Type B pancreatic cell (in vitro differentiated cells): ENCODE results near the gene EFHB. TPM values are rescaled to one million over a fixed set of nuclear protein-coding genes. Genes with fewer than 3 reads are reported as not detected.

Experiments
- DNase-seq: peaks from one replicate; pipeline ENCODE4 v3.0.0; 2021; ENCODE audit warnings: mixed read lengths; ENCODE audit not compliant: unreplicated experiment; ENCODE audit errors: extremely low spot score
- H3K27ac Mint-ChIP-seq: 2 replicates; pipeline ENCODE4 v1.8.0; 2021; ENCODE audit warnings: mild to moderate bottlenecking, mixed read lengths
- H3K27me3 Mint-ChIP-seq: 2 replicates; pipeline ENCODE4 v1.8.0; 2021; ENCODE audit warnings: mixed read lengths
- H3K36me3 Mint-ChIP-seq: 2 replicates; pipeline ENCODE4 v1.8.0; 2021; ENCODE audit warnings: mixed read lengths
- H3K4me1 Mint-ChIP-seq: one replicate; pipeline ENCODE4 v1.8.0; 2021; ENCODE audit warnings: mixed read lengths; ENCODE audit not compliant: unreplicated experiment
- H3K4me3 Mint-ChIP-seq: 2 replicates; pipeline ENCODE4 v1.8.0; 2021; ENCODE audit warnings: mild to moderate bottlenecking, mixed read lengths
- H3K9me3 Mint-ChIP-seq: 2 replicates; pipeline ENCODE4 v1.8.0; 2021; ENCODE audit warnings: mixed read lengths
- total RNA-seq: library from RNA; stranded (reverse); gene quantifications from 2 replicates; pipeline ENCODE4 v1.2.1, GENCODE V29; 2021; ENCODE audit warnings: low replicate concordance
- TF ChIP-seq, protein P1 (sequence below): fragments of 200-600 bp; sonication (generic); conservative IDR thresholded peaks from 2 replicates; pipeline ENCODE4 v1.5.0; 2021; ENCODE audit warnings: antibody characterized with exemption, mild to moderate bottlenecking

The EFHB gene
- total RNA-seq, 1 donor from 2014 or later, result 1.8 TPM

DNA sequence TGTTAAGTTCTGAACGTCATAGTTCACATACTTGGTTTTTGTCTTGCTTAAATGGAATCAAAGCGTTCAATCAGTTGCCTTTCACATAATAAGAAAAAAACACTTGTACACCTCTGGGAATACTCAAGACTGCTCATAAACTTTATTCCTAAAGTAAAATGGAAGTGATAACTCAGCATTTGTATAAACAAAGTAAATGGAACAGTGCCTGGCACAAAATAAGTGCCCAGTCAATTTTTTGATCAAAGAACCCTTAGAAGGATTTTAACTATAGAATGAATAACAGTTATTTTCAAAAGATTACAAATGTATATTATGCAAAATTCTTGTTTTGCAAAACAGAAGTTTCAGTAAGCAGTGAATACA is 14.2 kb upstream of the EFHB start:
- Mint-ChIP-seq H3K27me3 (no peaks in the 10 kb centered on the region), H3K27ac (peak overlapping the region; percentile 100), H3K9me3 (no peaks in the 10 kb centered on the region), H3K4me3 (peak overlapping the region; percentile 99), H3K4me1 (peaks cover 20% of the 10 kb centered on the region), H3K36me3 (peaks cover 20% of the 10 kb centered on the region)
- no peak for DNase-seq
- TF ChIP-seq, protein P1, sequence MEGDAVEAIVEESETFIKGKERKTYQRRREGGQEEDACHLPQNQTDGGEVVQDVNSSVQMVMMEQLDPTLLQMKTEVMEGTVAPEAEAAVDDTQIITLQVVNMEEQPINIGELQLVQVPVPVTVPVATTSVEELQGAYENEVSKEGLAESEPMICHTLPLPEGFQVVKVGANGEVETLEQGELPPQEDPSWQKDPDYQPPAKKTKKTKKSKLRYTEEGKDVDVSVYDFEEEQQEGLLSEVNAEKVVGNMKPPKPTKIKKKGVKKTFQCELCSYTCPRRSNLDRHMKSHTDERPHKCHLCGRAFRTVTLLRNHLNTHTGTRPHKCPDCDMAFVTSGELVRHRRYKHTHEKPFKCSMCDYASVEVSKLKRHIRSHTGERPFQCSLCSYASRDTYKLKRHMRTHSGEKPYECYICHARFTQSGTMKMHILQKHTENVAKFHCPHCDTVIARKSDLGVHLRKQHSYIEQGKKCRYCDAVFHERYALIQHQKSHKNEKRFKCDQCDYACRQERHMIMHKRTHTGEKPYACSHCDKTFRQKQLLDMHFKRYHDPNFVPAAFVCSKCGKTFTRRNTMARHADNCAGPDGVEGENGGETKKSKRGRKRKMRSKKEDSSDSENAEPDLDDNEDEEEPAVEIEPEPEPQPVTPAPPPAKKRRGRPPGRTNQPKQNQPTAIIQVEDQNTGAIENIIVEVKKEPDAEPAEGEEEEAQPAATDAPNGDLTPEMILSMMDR, result no peak

DNA sequence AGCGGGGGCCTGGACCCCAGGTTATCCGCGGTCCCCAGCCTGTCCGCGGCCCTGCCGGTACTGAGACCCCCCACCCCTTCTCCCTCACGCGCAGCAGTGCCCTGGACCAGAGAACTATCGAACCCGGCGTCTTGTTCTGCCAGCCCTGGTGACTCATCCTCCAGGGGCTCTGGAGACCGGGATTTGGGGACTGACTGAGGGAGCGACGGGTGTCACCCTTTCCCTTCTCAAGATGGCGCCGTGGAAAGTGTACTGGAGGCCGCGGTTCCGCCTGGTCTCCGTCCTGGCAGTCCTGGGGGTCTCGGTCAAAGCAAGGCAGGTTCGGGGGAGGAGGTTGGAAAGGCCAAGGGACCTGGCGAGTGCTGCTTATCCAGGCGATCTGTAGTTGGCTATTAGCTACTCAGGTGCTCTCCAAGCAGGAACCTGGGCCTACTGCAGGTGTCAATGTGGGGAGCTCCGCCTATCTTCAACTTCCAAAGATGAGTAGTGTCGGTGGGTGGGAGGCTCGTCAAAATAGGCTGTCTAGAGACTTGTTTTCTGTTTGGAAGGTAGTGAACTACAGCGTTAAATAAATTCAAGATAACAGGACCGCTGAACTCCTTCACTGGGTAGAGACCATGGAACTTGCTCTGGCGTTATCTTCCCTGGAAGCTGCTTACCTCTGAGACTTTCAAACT is 13.7 kb upstream of the EFHB start:
- H3K9me3 Mint-ChIP-seq, result no peaks in the 10 kb centered on the region
- H3K4me3 Mint-ChIP-seq, result peak overlapping the region; percentile 99
- peak overlapping the region; percentile 100 for H3K27ac Mint-ChIP-seq
- peaks cover 20% of the 10 kb centered on the region for H3K4me1 Mint-ChIP-seq
- H3K27me3 Mint-ChIP-seq, result no peaks in the 10 kb centered on the region
- TF ChIP-seq, protein P1, result no peak
- peaks cover 20% of the 10 kb centered on the region for H3K36me3 Mint-ChIP-seq
- DNase-seq, result peak; percentile 69

DNA sequence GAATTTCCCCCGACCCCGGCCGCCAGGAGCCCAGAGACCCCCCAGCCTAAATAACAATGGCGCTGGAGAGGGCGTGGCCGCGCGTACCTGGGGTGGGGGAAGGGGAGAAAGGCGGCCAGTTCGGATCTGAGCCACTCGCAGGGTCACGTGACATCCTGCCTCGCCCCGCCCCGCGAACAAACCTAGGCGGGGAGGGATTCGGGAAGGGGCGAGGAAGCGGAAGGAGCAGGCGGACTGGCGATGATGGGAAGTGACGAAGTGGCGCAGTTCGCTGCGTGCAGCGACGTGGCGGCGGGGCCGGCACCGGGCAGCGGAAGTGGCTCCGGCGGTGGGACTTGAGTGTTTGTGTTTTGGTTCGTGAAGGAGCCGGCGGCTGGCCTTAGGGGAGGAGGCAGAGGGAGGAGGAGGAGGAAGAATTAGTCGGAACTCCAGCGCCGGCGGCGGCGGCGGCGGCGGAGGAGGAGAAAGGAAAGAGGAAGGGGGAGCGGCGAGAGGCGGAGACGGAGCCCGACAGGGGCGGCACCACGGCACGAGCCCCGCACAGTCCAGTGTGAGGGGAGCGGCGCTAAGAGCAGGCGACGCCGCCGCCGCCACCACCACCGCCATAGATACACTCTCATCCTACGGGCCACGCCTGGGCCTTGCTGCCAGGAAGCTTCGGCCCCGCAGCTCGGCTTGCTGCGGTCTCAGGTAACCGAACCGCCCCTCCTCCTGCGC is 13.0 kb upstream of the EFHB start, which contains the start of gene RAB5A:
TSS of gene RAB5A (plus strand) at position 266 of the 717 bp plus-strand sequence. CDS start 3,802 bp downstream, outside the sequence.
- Mint-ChIP-seq H3K36me3 (peaks cover 19% of the 10 kb centered on the region), H3K27ac (peak within 1 kb of the TSS; percentile 100), H3K4me3 (peak within 1 kb of the TSS; percentile 99), H3K27me3 (no peaks in the 10 kb centered on the region), H3K9me3 (no peaks in the 10 kb centered on the region), H3K4me1 (peaks cover 20% of the 10 kb centered on the region)
- TF ChIP-seq, protein P1, result no peak
- DNase-seq, result peak; percentile 96

DNA sequence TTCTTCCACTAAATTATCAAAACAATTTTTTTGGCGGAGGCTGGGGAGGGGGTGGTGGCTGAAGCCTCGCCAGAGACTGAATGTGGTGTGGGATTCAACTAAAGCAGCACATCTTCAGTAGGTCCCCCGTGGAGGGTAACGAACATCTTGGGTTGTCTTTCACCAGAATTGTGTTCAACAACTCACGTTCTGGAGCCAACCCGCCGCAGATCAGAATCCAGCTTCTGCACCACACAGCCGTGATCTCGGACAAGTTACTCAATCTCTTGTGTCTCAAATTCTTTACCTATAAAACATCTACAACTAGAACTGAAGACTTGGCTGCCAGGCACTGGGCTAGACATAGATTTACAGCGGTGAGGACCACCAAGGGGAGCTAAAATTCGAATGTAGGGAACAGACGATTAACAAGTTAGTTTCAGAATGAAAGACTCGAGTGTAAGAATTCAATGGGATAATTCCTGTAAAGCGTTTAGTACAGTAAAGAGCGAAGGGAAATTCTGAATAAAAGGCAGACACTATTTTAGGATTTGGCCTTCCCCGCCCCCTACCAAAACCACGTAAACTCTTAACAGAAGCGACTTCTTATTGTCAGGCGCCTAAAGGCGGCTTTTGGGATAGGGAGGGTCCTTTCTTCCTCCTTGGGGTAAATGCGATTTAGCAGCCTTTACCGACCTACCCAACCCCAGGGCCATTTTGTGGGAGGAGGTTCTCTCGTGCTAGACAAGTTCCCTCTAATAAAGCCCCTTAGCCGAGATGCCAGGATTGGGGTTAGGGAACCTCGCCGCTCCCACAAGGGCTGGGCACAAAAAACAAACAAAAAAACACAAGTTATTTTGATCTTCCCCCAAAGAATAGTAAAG is 12.2 kb upstream of the EFHB start:
- DNase-seq, result no peak
- Mint-ChIP-seq H3K27me3 (no peaks in the 10 kb centered on the region), H3K9me3 (no peaks in the 10 kb centered on the region)

DNA sequence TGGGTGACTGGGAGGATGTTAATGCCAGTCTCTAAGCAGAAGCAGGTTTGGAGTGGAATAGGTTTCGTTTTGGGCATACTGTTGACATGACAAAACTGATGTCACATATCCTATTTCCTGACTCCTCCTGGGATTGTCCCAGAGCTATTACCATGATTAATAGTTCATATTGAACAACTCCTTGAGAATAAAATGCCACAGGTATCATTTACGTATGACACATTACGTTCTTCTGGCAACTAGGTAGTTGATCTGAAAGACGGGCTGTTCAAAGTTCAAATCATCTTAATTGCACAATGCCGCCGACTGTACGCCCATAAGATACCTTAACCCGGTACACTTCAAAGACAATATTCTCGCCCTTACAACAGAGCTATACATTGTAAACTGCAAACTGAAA is 11.5 kb upstream of the EFHB start:
- Mint-ChIP-seq H3K27ac (peak overlapping the region; percentile 100), H3K4me1 (peaks cover 15% of the 10 kb centered on the region)
- TF ChIP-seq, protein P1, result no peak

More for the DNA sequence above, 12.2 kb upstream of the EFHB start:
- peak overlapping the region; percentile 99 for H3K4me3 Mint-ChIP-seq
- H3K27ac Mint-ChIP-seq, result peak overlapping the region; percentile 100
- H3K4me1 Mint-ChIP-seq, result peaks cover 15% of the 10 kb centered on the region
- TF ChIP-seq, protein P1, result no peak
- H3K36me3 Mint-ChIP-seq, result peaks cover 14% of the 10 kb centered on the region

More for the DNA sequence above, 11.5 kb upstream of the EFHB start:
- Mint-ChIP-seq H3K36me3 (peaks cover 10% of the 10 kb centered on the region), H3K9me3 (peaks cover 2% of the 10 kb centered on the region), H3K4me3 (peak overlapping the region; percentile 99), H3K27me3 (no peaks in the 10 kb centered on the region)
- no peak for DNase-seq
